Esophagus squamous epithelium (tissue), 5 donors: ENCODE measurements around the gene RAET1G. TPM values are rescaled to one million over a fixed set of nuclear protein-coding genes. Genes with fewer than 3 reads are reported as not detected.
"Not testable (repeated sequence)": the region's sequence is repeated elsewhere in the genome, so short reads cannot be mapped to it uniquely, and the experiment has no call there.

Experiments used
- DNase-seq: peaks from one replicate; lab custom pipeline; 2025; lab: John Stamatoyannopoulos, UW
- H3K27ac ChIP-seq, 4 donors: fragments of 200-600 bp; sonication (generic); one replicate each; pipeline ENCODE4 v1.5.1; 2016 to 2019; ENCODE audit warnings: mild to moderate bottlenecking in 1 of 4
- H3K27me3 ChIP-seq, 4 donors: fragments of 200-600 bp; sonication (generic); 1 replicate in 3 of 4; 2 replicates in 1 of 4; pipeline versions ENCODE4 v1.5.1 to v1.6.0; 2017 to 2021; ENCODE audit warnings: antibody characterized with exemption in 1 of 4
- H3K36me3 ChIP-seq, 3 donors: fragments of 200-600 bp; sonication (generic); one replicate each; pipeline ENCODE4 v1.5.1; 2016 to 2019
- H3K4me1 ChIP-seq, 3 donors: fragments of 200-600 bp; sonication (generic); one replicate each; pipeline ENCODE4 v1.5.1; 2017 to 2019
- H3K4me3 ChIP-seq, 4 donors: fragments of 200-600 bp; sonication (generic); 1 replicate in 3 of 4; 2 replicates in 1 of 4; pipeline ENCODE4 v1.5.1; 2016 to 2019; ENCODE audit warnings: mild to moderate bottlenecking in 2 of 4, moderate library complexity in 1 of 4
- H3K9me3 ChIP-seq, 3 donors: fragments of 200-600 bp; sonication (generic); one replicate each; pipeline ENCODE4 v1.5.1; 2016 to 2019
- CTCF ChIP-seq, 6 experiments: fragments of 450-650 bp in 4 of 6; fragments of 200-600 bp in 2 of 6; sonication (generic) in 2 of 6; IDR thresholded peaks; one replicate each; pipeline ENCODE4 v1.5.1; 2016 to 2019; ENCODE audit warnings: antibody characterized with exemption in 6 of 6, mild to moderate bottlenecking in 4 of 6, moderate library complexity in 4 of 6
- POLR2A ChIP-seq, 4 donors: fragments of 450-650 bp; IDR thresholded peaks; one replicate each; pipeline ENCODE4 v1.6.1; 2017; ENCODE audit warnings: antibody characterized with exemption in 4 of 4, mild to moderate bottlenecking in 4 of 4, moderate library complexity in 3 of 4
- WGBS, 2 donors: methylation state at CpG; one replicate each; pipeline ENCODE4 v1.1.5; 2018; 5-methylcytosine and 5-hydroxymethylcytosine counted together
- intact Hi-C: fragments of 100-400 bp; cut with DNase I; formaldehyde crosslinking; loops from one replicate; pipeline ENCODE4 v1.15.0; 2022
- total RNA-seq, 4 donors: library from RNA; depleted of rRNA; stranded (reverse); fragments of >200 nt; gene quantifications; one replicate each; pipeline ENCODE4 v1.1.0, GENCODE V29; 2016
- donor health status: DM: yes; HTN: yes; CAD: no.

Gene RAET1G
- total RNA-seq, 4 donors from 2014 or later, result 9.0 to 26.8 (median 13.5) TPM

- WGBS, 2 donors, result 0% methylated on average over 2 to 3 of the region's 10 CpGs
- Histone ChIP-seq H3K27me3 (peaks cover 0 to 97% (median 15%) of the 10 kb centered on the region in 4 donors), H3K4me1 (peaks cover 0 to 15% (median 3%) of the 10 kb centered on the region in 3 donors)
- H3K27ac ChIP-seq, DNase-seq, H3K9me3 ChIP-seq, intact Hi-C loops, H3K36me3 ChIP-seq, H3K4me3 ChIP-seq: not testable (repeated sequence)
These were observed 31.0 kb upstream of the RAET1G start for GRCh38 chr6:149953934-149954327.

GRCh38 chr6:149953390-149953789, 30.5 kb upstream of the RAET1G start:
- intact Hi-C loops, result not testable (repeated sequence)
- H3K27me3 ChIP-seq, result peaks cover 0 to 97% (median 15%) of the 10 kb centered on the region in 4 donors

GRCh38 chr6:149951626-149952025, 28.7 kb upstream of the RAET1G start:
- Histone ChIP-seq H3K27ac (no peak overlapping the region), H3K4me1 (peaks cover 0 to 15% (median 3%) of the 10 kb centered on the region in 3 donors), H3K36me3 (no peaks in the 10 kb centered on the region), H3K4me3 (no peak overlapping the region), H3K9me3 (no peaks in the 10 kb centered on the region), H3K27me3 (peaks cover 0 to 87% (median 15%) of the 10 kb centered on the region in 4 donors)
- no peak for TF ChIP-seq POLR2A (IDR thresholded peaks at IDR 0.05)
- TF ChIP-seq CTCF (IDR thresholded peaks at IDR 0.05), result no peak
- WGBS, 2 donors, result 94% methylated on average over 3 of the region's 3 CpGs; no CpG with 5 or more reads in 1 of the 2 donors
- DNase-seq, result no peak
- intact Hi-C loops, result no loop called here

More at GRCh38 chr6:149953390-149953789, 30.5 kb upstream of the RAET1G start:
- not testable (repeated sequence) for H3K4me3 ChIP-seq, H3K36me3 ChIP-seq, DNase-seq, H3K9me3 ChIP-seq, H3K27ac ChIP-seq
- peaks cover 0 to 15% (median 3%) of the 10 kb centered on the region in 3 donors for H3K4me1 ChIP-seq
- WGBS, 2 donors, result 26 to 44% methylated on average over 2 of the region's 2 CpGs

- Histone ChIP-seq H3K4me3 (no peak overlapping the region), H3K4me1 (peaks cover 0 to 15% (median 3%) of the 10 kb centered on the region in 3 donors), H3K27ac (no peak overlapping the region), H3K36me3 (no peaks in the 10 kb centered on the region), H3K9me3 (no peaks in the 10 kb centered on the region), H3K27me3 (peaks cover 0 to 82% (median 14%) of the 10 kb centered on the region in 4 donors)
- TF ChIP-seq POLR2A (IDR thresholded peaks at IDR 0.05) (no peak), CTCF (IDR thresholded peaks at IDR 0.05) (no peak)
- 67 to 84% methylated on average over 6 to 9 of the region's 9 CpGs for WGBS, 2 donors
- intact Hi-C loops, result no loop called here
- DNase-seq, result no peak
These were observed 28.2 kb upstream of the RAET1G start for GRCh38 chr6:149951096-149951495.

GRCh38 chr6:149950423-149950822, 27.5 kb upstream of the RAET1G start:
- Histone ChIP-seq H3K36me3 (no peaks in the 10 kb centered on the region), H3K4me1 (peaks cover 0 to 15% (median 3%) of the 10 kb centered on the region in 3 donors), H3K27ac (no peak overlapping the region), H3K27me3 (peaks cover 0 to 75% (median 12%) of the 10 kb centered on the region in 4 donors), H3K4me3 (no peak overlapping the region), H3K9me3 (no peaks in the 10 kb centered on the region)
- intact Hi-C loops, result no loop called here
- WGBS, 2 donors, result 29 to 36% methylated on average over 5 to 6 of the region's 8 CpGs
- TF ChIP-seq CTCF (IDR thresholded peaks at IDR 0.05) (no peak), POLR2A (IDR thresholded peaks at IDR 0.05) (no peak)
- no peak for DNase-seq

GRCh38 chr6:149948616-149949015, 25.7 kb upstream of the RAET1G start:
- no peak overlapping the region for H3K27ac ChIP-seq
- peaks cover 0 to 57% (median 11%) of the 10 kb centered on the region in 4 donors for H3K27me3 ChIP-seq
- TF ChIP-seq CTCF (IDR thresholded peaks at IDR 0.05) (no peak), POLR2A (IDR thresholded peaks at IDR 0.05) (no peak)
- peaks cover 0 to 3% (median 0%) of the 10 kb centered on the region in 3 donors for H3K4me1 ChIP-seq
- no peak for DNase-seq
- WGBS, 2 donors, result 66 to 74% methylated on average over 5 of the region's 5 CpGs
- H3K9me3 ChIP-seq, result no peaks in the 10 kb centered on the region
- H3K36me3 ChIP-seq, result no peaks in the 10 kb centered on the region
- H3K4me3 ChIP-seq, result no peak overlapping the region
- intact Hi-C loops, result no loop called here
